DMS79 treated with DMSO at 0.1 percent for 48 hours (cell line): ENCODE measurements around the gene CAMTA1.
A peak's percentile ranks its signal among the peaks of the same experiment; 100 is the strongest.

Source experiments
- DNase-seq: peaks from one replicate; lab custom pipeline; 2025; lab: John Stamatoyannopoulos, UW

The CAMTA1 gene

GRCh38 chr1:7077136-7077535 is 291.9 kb downstream of the CAMTA1 start:
- no peak for DNase-seq

DNA sequence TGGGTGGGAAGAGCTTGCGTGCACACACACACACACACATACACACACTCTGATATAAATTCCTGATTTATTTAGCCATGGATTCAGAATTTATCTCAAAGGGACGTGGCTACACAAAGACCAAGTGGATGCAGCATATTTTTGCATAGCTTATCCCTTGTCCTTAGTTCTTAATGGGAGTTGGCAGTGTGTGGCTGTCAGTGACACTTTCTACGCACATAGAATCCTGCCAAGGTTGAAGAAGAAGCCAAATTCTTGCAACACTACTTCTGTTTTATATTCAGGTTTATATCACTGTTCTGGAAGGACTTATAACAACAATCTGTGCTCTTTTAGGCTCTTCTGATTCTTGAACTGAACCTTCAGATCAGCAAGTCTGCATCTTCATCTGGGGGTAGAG is 292.7 kb downstream of the CAMTA1 start:
- DNase-seq: no peak

DNA sequence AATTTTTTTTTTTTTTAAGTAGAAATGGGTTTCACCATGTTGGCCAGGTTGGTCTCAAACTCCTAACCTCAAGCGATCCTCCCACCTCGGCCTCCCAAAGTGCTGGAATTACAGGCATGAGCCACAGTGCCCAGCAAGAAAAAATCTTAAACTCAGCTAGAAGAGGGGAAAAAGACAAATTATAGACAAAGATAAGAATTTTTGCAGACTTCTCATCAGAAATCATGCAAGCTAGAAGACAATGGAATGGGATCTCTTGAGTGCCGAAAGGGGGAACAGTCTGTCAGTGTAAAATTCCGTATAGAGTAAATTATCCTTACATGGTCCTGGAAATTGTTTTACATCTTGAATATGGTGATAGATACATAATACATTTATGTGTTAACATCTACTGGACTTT is 294.4 kb downstream of the CAMTA1 start:
- DNase-seq: no peak

DNA sequence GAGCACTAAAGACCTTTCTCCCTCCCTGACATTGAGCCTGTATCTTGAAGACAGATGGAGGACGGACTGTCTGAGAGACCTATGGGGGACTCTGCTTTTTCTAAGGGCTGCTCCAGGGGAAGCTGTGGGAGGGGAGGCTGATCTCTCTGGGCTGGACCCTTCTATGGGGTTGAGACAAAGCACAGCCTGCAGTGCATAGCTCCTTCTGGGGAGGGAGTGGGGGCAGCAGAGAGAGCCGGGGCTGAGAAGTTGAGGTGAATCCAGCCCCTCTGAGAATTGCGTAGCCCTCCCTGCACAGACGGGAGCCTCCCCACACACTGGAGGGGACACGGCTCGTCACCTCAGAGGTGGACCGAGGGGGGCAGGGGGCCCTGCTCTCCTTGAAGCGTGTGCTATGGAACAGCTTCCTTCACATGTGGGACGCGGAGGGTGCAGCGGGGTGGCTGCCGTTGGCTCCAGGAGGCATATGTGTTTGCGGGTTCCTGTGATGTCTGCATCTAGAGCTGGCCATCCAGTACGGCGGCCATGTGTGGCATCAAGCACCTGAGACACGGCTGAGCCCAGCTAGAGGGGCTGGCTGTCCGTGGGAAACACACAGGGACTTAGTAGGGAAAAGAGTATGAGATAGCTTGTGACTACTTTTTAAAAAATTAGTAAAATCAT is 299.1 kb downstream of the CAMTA1 start:
- DNase-seq: no peak

DNA sequence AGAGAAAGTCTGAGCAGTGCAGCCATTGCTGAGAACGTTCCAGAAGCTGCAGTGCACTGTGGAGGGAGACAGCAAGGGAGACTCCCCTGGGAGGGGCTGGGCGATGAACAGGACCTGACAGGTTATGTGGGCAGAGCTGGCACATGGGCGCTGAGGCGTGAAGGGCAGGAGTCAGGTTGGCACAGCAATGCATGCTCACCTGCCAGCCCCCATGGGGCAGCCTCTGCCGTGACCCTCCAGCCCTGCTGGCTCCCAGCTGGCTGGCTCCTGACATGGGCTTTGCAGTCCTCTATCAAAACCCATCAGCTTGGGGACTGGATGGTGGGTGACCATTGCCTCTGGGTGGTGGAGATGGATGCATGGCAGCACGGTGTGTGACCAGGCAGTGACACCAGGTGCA is 300.3 kb downstream of the CAMTA1 start:
- DNase-seq: peak; percentile 26

DNA sequence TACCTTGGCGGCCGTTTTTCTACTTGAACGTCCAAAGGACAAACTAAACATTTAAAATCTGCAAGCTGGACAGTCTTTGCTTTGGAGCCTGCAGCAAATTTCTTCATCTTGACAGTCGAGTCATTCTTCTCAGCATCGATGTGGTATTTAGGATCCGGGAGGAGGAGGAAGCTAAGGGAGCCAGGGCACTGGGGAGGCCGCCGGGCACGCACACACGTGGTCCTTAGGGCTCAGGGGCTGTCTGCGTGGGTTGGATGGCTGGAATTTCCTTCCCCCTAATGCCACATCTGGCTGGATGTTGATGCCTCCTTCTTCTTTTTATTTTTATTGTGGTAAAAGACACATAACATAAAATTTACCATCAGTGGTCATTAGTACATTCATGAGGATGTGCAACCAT is 300.9 kb downstream of the CAMTA1 start:
- no peak for DNase-seq

GRCh38 chr1:7087888-7088287 is 302.6 kb downstream of the CAMTA1 start:
- no peak for DNase-seq

GRCh38 chr1:7089497-7089896 is 304.2 kb downstream of the CAMTA1 start:
- DNase-seq: no peak

DNA sequence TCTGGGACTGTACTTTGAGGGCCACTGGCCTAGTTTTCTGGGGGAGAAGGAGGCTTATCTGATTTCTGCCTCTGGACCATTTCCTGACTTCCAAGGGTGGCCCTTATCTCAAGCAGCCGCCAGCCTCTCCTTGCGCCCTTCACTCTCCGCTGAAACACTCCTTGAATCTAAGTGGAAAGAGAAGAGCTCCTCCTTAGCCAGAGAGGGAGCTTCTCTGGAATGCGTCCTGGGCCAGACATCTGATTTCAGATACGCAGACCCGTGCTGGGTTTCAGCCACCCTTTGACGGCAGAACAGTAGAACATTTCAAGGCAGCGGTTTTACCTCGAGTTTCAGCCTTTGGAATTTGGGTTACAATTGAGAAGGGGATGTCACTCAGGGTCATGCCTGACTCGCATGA is 308.0 kb downstream of the CAMTA1 start:
- DNase-seq: peak; percentile 79

GRCh38 chr1:7094086-7094485 is 308.8 kb downstream of the CAMTA1 start:
- DNase-seq: peak; percentile 37

GRCh38 chr1:7094509-7094908 is 309.3 kb downstream of the CAMTA1 start:
- no peak for DNase-seq

DNA sequence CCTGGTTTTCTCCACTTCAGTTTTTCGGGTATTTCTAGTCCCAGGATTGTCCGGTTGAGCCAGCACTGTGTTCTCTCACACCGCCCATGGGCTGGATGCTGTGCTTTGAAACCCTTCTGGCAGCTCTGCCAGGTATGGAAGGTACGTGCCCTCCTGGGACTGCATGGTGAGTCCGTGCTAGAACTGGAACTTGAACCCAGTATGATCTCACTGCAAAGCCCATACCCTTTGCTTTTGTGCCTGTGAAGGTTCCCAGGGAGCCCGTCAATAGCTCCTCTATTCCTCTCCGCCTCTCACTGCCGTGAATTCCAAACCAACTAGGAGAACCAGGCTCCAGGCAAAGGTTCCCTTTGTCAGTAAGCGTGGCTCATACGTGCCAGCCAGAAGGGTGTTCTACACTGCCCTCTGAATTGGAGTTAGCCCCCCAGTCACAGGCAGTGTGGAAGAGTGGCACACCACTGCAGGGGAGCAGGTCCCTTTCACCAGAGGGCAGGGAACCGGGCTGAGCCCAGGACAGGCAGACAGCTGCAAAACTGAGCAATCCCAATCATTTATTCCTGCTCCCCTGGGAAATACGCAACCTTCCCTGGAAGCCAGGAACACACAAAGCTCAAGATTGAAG is 310.2 kb downstream of the CAMTA1 start:
- no peak for DNase-seq

DNA sequence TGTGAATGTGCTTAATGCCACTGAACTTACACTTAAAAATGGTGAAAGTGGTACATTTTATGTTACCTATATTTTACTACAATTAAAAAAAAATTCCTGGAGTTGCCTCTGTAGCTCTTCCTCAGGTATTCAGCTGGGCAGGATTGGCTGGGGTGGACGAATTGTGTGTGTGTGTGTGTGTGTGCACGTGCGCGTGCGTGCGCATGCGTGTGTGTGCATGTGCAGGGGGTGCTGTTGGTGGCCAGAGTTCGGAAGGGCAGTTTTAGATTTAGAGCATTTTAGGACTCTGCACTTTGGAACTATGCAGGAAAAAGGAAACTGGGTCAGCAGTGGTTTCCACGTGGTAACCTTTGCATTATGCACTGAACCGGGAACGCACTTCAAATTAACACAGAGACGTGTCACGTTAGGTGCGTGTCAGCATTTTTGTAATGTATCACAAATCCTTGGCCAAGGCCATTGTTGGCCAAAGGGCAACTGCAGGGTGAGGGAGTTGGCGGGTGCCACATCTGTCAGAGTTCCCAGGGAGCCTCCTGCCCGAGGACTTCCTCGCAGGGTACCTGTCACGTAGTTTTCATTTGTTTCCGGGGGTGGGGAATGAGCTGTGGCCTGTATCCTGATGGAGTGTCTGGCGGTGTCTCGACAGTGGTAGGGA is 312.8 kb downstream of the CAMTA1 start:
- no peak for DNase-seq

- DNase-seq: no peak
These were observed 313.4 kb downstream of the CAMTA1 start for GRCh38 chr1:7098641-7099040.

GRCh38 chr1:7100479-7100878 is 315.2 kb downstream of the CAMTA1 start:
- no peak for DNase-seq

DNA sequence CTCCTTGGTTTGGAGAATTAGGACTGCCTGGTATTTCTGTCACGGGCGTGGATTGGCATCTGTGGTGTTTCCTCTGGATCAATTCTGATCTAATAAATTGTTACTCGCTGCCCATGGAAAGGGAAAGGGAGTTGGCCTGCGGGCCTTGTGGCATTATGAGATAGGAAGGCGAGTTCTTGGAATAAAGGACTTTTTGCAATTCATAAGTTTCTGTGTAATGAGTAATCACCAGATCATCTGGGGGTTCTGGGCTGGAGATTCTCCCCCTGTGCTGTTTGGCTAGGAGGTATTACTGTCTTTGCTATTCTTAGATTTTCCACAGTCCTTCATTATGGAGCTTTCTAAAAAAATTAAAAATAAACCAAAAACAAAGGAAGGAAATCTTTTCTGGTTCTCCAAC is 315.9 kb downstream of the CAMTA1 start:
- DNase-seq: no peak

DNA sequence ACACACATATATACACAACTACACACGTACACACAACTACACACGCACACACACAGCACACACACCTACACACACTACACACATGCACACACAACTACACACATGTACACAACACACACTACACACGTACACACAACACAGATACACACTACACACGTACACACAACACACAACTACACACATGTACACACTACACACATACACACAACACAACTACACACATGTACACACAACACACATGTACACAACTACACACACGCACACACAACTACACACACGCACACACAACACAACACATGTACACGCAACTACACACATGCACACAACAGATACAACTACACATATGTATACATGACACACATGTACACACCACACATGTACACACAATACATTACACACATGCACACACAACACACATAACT is 318.1 kb downstream of the CAMTA1 start:
- no peak for DNase-seq

- DNase-seq: no peak
These were observed 318.6 kb downstream of the CAMTA1 start for GRCh38 chr1:7103874-7104273.

GRCh38 chr1:7104339-7104738 is 319.1 kb downstream of the CAMTA1 start:
- no peak for DNase-seq

DNA sequence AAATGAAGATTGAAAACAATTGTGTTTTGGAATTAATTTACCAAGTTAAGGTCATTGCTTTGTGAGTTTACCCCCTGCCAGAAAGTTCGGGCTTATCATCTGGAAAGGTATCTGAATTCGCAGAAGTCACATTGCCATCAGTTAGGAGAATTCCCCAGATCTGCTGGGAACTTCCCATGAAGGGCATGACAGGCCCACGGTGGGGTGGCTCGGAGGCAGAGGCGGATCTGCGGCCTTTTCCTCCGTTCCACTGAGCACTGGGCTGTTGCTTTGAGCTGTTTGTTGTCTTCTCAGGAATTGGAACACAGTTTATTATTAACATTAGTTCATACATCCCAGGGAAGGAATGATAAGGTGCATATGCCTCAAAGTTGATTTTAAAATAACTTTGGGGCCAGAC is 320.0 kb downstream of the CAMTA1 start:
- no peak for DNase-seq

- no peak for DNase-seq
These were observed 321.3 kb downstream of the CAMTA1 start for GRCh38 chr1:7106442-7107108.

DNA sequence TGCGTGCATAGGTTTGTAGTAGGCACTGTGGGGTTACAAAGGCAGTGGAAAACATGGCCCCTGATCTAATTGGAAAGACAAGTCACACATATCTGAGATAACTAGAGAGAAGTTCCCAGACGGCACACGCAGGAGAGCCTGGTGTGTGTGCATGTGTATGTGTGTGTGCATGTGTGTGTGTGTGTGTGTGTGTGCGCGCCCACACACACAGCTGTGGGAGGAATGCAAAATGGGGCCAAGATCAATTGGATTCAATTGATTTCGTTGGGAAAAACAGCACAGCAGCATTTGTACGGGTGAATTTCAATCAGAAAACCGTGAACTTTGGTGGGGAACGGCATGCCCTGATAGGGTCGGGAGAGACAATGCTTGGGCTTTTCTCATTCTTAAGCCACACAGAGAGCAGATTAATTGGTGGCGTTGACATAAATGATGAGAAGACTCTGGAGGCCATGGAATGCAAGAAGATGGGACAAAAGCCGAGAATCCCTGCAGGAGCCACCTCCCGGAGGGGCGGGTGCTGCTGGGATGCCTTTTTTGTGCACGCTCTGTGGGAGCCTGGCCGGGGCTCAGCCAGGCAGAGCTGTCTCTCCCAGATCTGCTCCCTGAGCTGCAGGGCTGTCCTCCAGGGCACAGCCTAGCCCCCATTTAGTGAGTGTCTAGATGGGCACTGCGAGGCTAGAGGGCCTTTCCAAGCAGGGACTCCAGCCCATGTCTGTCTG is 322.0 kb downstream of the CAMTA1 start:
- no peak for DNase-seq
